ENCODE data around the gene INSC.

DNA sequence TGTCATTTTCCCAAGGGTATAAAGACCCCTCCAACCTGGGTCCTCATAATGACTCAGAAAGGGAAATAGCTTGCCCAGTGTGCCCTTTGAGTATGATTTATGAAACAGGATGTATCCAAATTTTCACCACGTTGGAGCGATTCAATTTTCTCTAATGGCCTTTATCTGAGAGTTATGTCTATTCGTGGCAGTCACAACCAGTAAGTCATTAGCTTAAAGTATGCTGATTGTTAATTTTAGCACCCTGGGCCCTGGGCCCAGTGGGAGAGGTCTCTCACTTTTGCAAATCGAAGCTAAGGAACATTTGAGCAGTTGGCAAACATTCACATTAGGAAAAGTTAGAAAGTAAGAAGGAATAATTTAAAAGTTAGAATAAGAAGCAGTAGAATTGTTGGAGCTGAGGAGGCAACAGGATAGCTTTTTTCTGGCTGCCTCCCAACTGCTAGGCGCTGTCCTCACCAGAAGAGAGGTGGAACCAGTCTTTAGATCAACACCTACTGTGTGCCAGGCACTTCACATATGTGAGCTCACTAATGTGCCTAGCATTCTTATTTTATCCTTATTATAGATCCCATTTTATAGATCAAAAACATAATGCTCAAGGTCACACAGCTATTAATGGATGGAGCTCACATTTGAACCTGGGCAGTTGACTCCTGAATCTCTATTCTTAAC is 24.5 kb downstream of the INSC start:
- TF ChIP-seq, protein P1, sequence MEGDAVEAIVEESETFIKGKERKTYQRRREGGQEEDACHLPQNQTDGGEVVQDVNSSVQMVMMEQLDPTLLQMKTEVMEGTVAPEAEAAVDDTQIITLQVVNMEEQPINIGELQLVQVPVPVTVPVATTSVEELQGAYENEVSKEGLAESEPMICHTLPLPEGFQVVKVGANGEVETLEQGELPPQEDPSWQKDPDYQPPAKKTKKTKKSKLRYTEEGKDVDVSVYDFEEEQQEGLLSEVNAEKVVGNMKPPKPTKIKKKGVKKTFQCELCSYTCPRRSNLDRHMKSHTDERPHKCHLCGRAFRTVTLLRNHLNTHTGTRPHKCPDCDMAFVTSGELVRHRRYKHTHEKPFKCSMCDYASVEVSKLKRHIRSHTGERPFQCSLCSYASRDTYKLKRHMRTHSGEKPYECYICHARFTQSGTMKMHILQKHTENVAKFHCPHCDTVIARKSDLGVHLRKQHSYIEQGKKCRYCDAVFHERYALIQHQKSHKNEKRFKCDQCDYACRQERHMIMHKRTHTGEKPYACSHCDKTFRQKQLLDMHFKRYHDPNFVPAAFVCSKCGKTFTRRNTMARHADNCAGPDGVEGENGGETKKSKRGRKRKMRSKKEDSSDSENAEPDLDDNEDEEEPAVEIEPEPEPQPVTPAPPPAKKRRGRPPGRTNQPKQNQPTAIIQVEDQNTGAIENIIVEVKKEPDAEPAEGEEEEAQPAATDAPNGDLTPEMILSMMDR (IDR thresholded peaks at IDR 0.05 in 2 of 3, conservative IDR thresholded peaks at IDR 0.05 in 1 of 3; ENCODE audit: borderline replicate concordance in 1 of 3, insufficient read depth in 1 of 3, low read depth in 2 of 3, low read length in 2 of 3): no peak
- no peak for TF ChIP-seq YY1 (IDR thresholded peaks at IDR 0.05; ENCODE audit: extremely low read depth, insufficient replicate concordance, low read depth, low read length)
- TF ChIP-seq ELF1 (IDR thresholded peaks at IDR 0.05; ENCODE audit: borderline replicate concordance, low read depth): no peak
- TF ChIP-seq, protein P2, sequence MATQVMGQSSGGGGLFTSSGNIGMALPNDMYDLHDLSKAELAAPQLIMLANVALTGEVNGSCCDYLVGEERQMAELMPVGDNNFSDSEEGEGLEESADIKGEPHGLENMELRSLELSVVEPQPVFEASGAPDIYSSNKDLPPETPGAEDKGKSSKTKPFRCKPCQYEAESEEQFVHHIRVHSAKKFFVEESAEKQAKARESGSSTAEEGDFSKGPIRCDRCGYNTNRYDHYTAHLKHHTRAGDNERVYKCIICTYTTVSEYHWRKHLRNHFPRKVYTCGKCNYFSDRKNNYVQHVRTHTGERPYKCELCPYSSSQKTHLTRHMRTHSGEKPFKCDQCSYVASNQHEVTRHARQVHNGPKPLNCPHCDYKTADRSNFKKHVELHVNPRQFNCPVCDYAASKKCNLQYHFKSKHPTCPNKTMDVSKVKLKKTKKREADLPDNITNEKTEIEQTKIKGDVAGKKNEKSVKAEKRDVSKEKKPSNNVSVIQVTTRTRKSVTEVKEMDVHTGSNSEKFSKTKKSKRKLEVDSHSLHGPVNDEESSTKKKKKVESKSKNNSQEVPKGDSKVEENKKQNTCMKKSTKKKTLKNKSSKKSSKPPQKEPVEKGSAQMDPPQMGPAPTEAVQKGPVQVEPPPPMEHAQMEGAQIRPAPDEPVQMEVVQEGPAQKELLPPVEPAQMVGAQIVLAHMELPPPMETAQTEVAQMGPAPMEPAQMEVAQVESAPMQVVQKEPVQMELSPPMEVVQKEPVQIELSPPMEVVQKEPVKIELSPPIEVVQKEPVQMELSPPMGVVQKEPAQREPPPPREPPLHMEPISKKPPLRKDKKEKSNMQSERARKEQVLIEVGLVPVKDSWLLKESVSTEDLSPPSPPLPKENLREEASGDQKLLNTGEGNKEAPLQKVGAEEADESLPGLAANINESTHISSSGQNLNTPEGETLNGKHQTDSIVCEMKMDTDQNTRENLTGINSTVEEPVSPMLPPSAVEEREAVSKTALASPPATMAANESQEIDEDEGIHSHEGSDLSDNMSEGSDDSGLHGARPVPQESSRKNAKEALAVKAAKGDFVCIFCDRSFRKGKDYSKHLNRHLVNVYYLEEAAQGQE (IDR thresholded peaks at IDR 0.05; ENCODE audit: low read depth): no peak

Measured in HCT116 (cell line).